Kidney (tissue), 14 donors: ENCODE measurements around the gene NUB1. TPM values are rescaled to one million over a fixed set of nuclear protein-coding genes. Genes with fewer than 3 reads are reported as not detected.

ENCODE experiments used
- DNase-seq, 5 donors: peaks; one replicate each; pipeline ENCODE4 v3.0.0-alpha.2; 2013 to 2020
- FAIRE-seq: peaks from 2 replicates; lab custom pipeline; 2012; peaks lifted over from hg19 to GRCh38; lab: Jason Lieb, UNC
- H3K27ac ChIP-seq, 2 donors: one replicate each; pipeline ENCODE4 v1.7.0; 2013; ENCODE audit warnings: low read depth in 2 of 2, low read length in 2 of 2, inconsistent platforms in 1 of 2
- H3K27me3 ChIP-seq: one replicate; pipeline ENCODE4 v1.7.1; 2013; ENCODE audit warnings: low read length, inconsistent platforms; ENCODE audit not compliant: control insufficient read depth, insufficient read depth
- H3K36me3 ChIP-seq, 3 donors: one replicate each; pipeline versions ENCODE4 v1.7.0 to v1.7.1; 2013; ENCODE audit warnings: low read length in 3 of 3, control low read depth in 1 of 3, inconsistent platforms in 1 of 3; ENCODE audit not compliant: insufficient read depth in 3 of 3, control insufficient read depth in 2 of 3
- H3K4me1 ChIP-seq, 3 donors: one replicate each; pipeline versions ENCODE4 v1.7.0 to v1.7.1; 2013; ENCODE audit warnings: low read length in 3 of 3, inconsistent platforms in 1 of 3, low read depth in 1 of 3; ENCODE audit not compliant: control insufficient read depth in 2 of 3, insufficient read depth in 2 of 3
- H3K4me3 ChIP-seq, 3 donors: one replicate each; pipeline versions ENCODE4 v1.7.0 to v1.8.1; 2013; ENCODE audit warnings: low read length in 3 of 3, control low read depth in 1 of 3, inconsistent platforms in 1 of 3
- H3K9ac ChIP-seq, 3 donors: one replicate each; pipeline versions ENCODE4 v1.7.0 to v1.7.1; 2013; ENCODE audit warnings: low read length in 3 of 3, control low read depth in 1 of 3, inconsistent platforms in 1 of 3
- H3K9me3 ChIP-seq, 3 donors: one replicate each; pipeline versions ENCODE4 v1.7.0 to v1.7.1; 2013; ENCODE audit warnings: low read length in 3 of 3, control low read depth in 1 of 3, inconsistent platforms in 1 of 3; ENCODE audit not compliant: control insufficient read depth in 2 of 3, insufficient read depth in 1 of 3
- CTCF ChIP-seq: IDR thresholded peaks from 3 replicates; pipeline ENCODE4 v1.5.1; 2012; ENCODE audit warnings: mild to moderate bottlenecking, moderate library complexity, borderline replicate concordance; ENCODE audit not compliant: insufficient read depth; ENCODE audit errors: extremely low read depth
- intact Hi-C: fragments of 100-400 bp; cut with DNase I; formaldehyde crosslinking; loops from one replicate; pipeline ENCODE4 v1.11.1; 2022
- polyA plus RNA-seq: library from polyadenylated mRNA; stranded (reverse); fragments of 350-450 nt; fragmentation: Illumina TruSeq; extraction: RNeasy Lipid Tissue Mini Kit (QIAGEN cat#74804); gene quantifications from one replicate; pipeline ENCODE4 v1.2.3, GENCODE V29; 2014; ENCODE audit warnings: low read depth, low replicate concordance; ENCODE audit not compliant: insufficient read depth
- total RNA-seq: library from RNA; stranded (reverse); fragmentation: NEBNext Ultra II Directional; extraction: Animal tissue kit (Norgen Biotek cat#: 25700); gene quantifications from one replicate; pipeline ENCODE4 v1.2.1, GENCODE V29; 2021
- donor health status: control.
- donor health status: control.
- donor health status: control.
- donor health status: control.
- donor health status: control.
- donor health status: DM: yes; HTN: yes; CAD: no.
- donor health status: Normal renal cell carcinoma (clear cell type).

Gene NUB1
- total and polyA plus RNA-seq, 2 donors from 2014 or later = 32.7 to 51.8 TPM

DNA sequence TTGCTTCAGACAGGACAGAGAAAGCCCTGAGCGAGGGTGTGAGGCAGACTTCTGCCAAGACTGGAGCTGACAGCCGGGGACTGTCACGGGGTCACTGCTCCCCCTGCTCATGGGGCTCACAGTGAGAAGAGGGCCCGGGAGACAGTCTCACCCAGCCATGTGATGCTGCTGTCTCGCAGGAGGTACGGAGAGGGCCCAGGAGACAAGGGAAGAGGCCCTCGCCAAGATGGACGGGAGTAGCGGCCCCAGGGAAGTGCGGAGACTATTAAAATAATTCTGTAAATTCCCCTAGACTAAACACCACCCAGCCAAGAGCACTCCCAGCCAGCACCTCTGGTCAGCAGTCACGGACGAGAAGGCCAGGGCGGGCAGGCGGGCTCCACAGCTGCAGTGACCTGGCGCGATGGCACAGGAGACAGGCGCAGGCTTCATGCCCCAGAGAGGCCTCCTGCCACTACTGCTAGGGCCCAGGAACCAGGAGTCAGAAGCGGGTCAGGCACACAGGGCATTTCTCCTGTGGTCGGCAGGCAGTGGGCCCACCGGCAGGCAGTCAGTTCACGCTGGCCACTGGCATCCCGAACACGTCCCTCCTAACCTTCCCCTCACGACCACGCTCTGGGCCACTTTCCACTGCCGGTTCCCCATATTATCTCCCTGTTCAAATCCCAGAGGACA lies 44.2 kb downstream of the NUB1 start:
- FAIRE-seq = no peak
- Histone ChIP-seq H3K4me1 (peaks cover 0 to 9% (median 0%) of the 10 kb centered on the region in 3 donors), H3K9me3 (no peaks in the 10 kb centered on the region), H3K9ac (no peak overlapping the region), H3K36me3 (no peaks in the 10 kb centered on the region), H3K27me3 (no peaks in the 10 kb centered on the region), H3K27ac (no peak overlapping the region), H3K4me3 (no peak overlapping the region)
- intact Hi-C loops = no loop called here
- TF ChIP-seq CTCF = no peak
- peak in 1 of 5 donors; percentile 74 for DNase-seq

GRCh38 chr7:151386301-151387160 lies 44.9 kb downstream of the NUB1 start:
- Histone ChIP-seq H3K9me3 (no peaks in the 10 kb centered on the region), H3K9ac (no peak overlapping the region), H3K36me3 (no peaks in the 10 kb centered on the region), H3K27me3 (no peaks in the 10 kb centered on the region), H3K4me3 (no peak overlapping the region), H3K27ac (no peak overlapping the region), H3K4me1 (peaks cover 0 to 7% (median 0%) of the 10 kb centered on the region in 3 donors)
- FAIRE-seq (no peak), DNase-seq (peak in 1 of 5 donors; percentile 80)
- intact Hi-C loops = no loop called here
- no peak for TF ChIP-seq CTCF

- H3K27me3 ChIP-seq = no peaks in the 10 kb centered on the region
- TF ChIP-seq CTCF = no peak
- intact Hi-C loops = no loop called here
- no peak overlapping the region for H3K27ac ChIP-seq
- FAIRE-seq (no peak), DNase-seq (peak in 1 of 5 donors; percentile 80)
- no peaks in the 10 kb centered on the region for H3K36me3 ChIP-seq
- no peaks in the 10 kb centered on the region for H3K9me3 ChIP-seq
- H3K4me1 ChIP-seq = no peaks in the 10 kb centered on the region
- H3K4me3 ChIP-seq = no peak overlapping the region
- no peak overlapping the region for H3K9ac ChIP-seq
Measured at GRCh38 chr7:151387161-151388006, 45.8 kb downstream of the NUB1 start.
